PFSK-1 (cell line): ENCODE measurements around the gene CDHR2.

Experiments used
- FOXP2 ChIP-seq: optimal IDR thresholded peaks from 2 replicates; pipeline ENCODE3; 2011; ENCODE audit warnings: borderline replicate concordance, control low read depth, inconsistent platforms; ENCODE audit not compliant: insufficient read depth; ENCODE audit errors: extremely low read length, extremely low read depth
- POLR2AphosphoS5 ChIP-seq: IDR thresholded peaks from 2 replicates; pipeline ENCODE4 v1.6.1; 2012; ENCODE audit warnings: low read depth, mild to moderate bottlenecking, control low read depth, low read length, moderate library complexity
- REST ChIP-seq, 2 experiments: IDR thresholded peaks; 2 replicates each; pipeline versions ENCODE4 v1.6.1 to v1.8.0; 2011 to 2012; ENCODE audit warnings: low read depth in 2 of 2, low read length in 2 of 2, control low read depth in 1 of 2, inconsistent platforms in 1 of 2, mild to moderate bottlenecking in 1 of 2, moderate library complexity in 1 of 2; ENCODE audit not compliant: insufficient read depth in 1 of 2
- SIN3A ChIP-seq: IDR thresholded peaks from 2 replicates; pipeline ENCODE4 v1.6.1; 2012; ENCODE audit warnings: mild to moderate bottlenecking, low read length, moderate library complexity, borderline replicate concordance; ENCODE audit not compliant: insufficient read depth
- TAF1 ChIP-seq: IDR thresholded peaks from 2 replicates; pipeline ENCODE4 v1.6.1; 2012; ENCODE audit warnings: low read length, control low read depth, borderline replicate concordance; ENCODE audit not compliant: insufficient read depth

CDHR2 gene

GRCh38 chr5:176614805-176615478, 65.8 kb downstream of the CDHR2 start:
- no peak for TF ChIP-seq POLR2AphosphoS5
- no peak for TF ChIP-seq SIN3A
- TF ChIP-seq REST (IDR thresholded peaks at IDR 0.05; ENCODE audit: insufficient read depth in 1 of 2, low read depth in 2 of 2, low read length in 2 of 2), result no peak
- TF ChIP-seq TAF1, result no peak
- TF ChIP-seq FOXP2, result no peak

- no peak for TF ChIP-seq FOXP2
- no peak for TF ChIP-seq SIN3A
- TF ChIP-seq REST (IDR thresholded peaks at IDR 0.05; ENCODE audit: insufficient read depth in 1 of 2, low read depth in 2 of 2, low read length in 2 of 2), result no peak
- no peak for TF ChIP-seq POLR2AphosphoS5
- TF ChIP-seq TAF1, result no peak
Observed at GRCh38 chr5:176616511-176616910, 67.4 kb downstream of the CDHR2 start.

GRCh38 chr5:176618783-176619182, 69.6 kb downstream of the CDHR2 start:
- no peak for TF ChIP-seq REST (IDR thresholded peaks at IDR 0.05; ENCODE audit: insufficient read depth in 1 of 2, low read depth in 2 of 2, low read length in 2 of 2)
- TF ChIP-seq POLR2AphosphoS5, result no peak
- no peak for TF ChIP-seq FOXP2
- TF ChIP-seq SIN3A, result no peak
- no peak for TF ChIP-seq TAF1

- no peak for TF ChIP-seq REST (IDR thresholded peaks at IDR 0.05; ENCODE audit: insufficient read depth in 1 of 2, low read depth in 2 of 2, low read length in 2 of 2)
- no peak for TF ChIP-seq SIN3A
- no peak for TF ChIP-seq FOXP2
- TF ChIP-seq TAF1, result no peak
- no peak for TF ChIP-seq POLR2AphosphoS5
Observed at GRCh38 chr5:176619203-176619568, 70.0 kb downstream of the CDHR2 start.

GRCh38 chr5:176619569-176620332, 70.6 kb downstream of the CDHR2 start:
- no peak for TF ChIP-seq TAF1
- no peak for TF ChIP-seq REST (IDR thresholded peaks at IDR 0.05; ENCODE audit: insufficient read depth in 1 of 2, low read depth in 2 of 2, low read length in 2 of 2)
- no peak for TF ChIP-seq FOXP2
- no peak for TF ChIP-seq SIN3A
- no peak for TF ChIP-seq POLR2AphosphoS5
